GM18507 (cell line): ENCODE results near the gene DEPDC4.

ENCODE experiments used
- DNase-seq: peaks from one replicate; pipeline ENCODE4 v3.0.0; 2011; ENCODE audit warnings: low read depth; ENCODE audit not compliant: insufficient read length; ENCODE audit errors: extremely low spot score
- FAIRE-seq: peaks from 2 replicates; lab custom pipeline; 2011; peaks lifted over from hg19 to GRCh38; lab: Jason Lieb, UNC

DEPDC4 gene

DNA sequence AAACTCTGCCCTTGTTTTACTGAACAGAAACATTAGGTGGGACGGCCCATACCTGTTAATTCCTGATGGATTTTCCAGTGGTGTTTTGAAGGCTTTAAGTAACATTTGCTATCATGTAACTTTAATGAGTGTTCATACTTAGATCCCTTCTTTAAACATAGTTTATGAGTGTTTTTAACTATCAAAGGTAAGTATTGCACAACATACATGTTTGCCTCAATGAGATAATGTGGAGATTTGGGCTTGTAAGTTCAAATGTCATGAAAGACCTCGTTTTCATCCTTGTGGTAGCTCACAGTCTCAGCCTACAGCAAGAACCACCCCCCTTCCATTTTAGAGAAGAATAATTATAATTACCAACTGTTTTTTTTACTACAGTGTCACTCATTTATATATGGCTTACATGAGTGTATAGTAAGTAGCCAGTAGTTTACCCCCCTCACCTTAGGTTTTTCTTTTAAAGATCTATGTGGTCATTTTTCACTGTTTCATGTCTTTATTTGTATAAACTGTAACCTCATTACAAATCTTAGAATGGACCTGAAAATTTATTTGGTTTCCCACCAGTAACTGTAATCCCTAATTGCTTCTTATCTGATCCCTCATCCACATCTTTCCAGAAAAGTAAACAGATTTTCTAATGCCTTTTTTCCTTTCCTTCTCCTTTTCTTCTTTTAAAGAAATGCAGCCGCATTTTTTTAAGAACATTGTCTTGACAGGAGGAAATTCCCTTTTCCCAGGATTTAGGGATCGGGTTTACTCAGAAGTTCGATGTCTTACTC lies 47.4 kb downstream of the DEPDC4 start:
- no peak for DNase-seq
- FAIRE-seq = no peak

- FAIRE-seq = peak; percentile 41
- no peak for DNase-seq
These were observed 50.5 kb downstream of the DEPDC4 start for GRCh38 chr12:100216337-100216736.

DNA sequence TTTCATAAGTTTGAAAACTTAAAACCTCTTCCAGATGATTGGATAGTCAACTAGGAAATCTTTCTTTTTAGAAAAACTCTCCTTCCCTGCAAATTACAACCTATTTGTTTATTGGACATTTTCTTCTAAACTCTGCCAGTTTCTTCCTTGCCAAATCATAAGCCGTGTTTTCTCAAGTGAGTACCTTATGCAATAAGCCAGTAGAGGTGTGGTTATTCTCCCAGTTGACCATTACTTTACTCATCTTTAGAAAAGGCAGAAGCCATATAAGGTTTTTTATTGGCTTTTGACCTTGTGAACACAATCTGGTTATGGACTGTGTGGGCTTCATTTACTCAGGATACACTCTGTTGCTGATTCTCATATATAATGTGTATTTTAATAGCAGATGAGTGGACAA lies 51.7 kb downstream of the DEPDC4 start:
- no peak for FAIRE-seq
- DNase-seq = no peak

DNA sequence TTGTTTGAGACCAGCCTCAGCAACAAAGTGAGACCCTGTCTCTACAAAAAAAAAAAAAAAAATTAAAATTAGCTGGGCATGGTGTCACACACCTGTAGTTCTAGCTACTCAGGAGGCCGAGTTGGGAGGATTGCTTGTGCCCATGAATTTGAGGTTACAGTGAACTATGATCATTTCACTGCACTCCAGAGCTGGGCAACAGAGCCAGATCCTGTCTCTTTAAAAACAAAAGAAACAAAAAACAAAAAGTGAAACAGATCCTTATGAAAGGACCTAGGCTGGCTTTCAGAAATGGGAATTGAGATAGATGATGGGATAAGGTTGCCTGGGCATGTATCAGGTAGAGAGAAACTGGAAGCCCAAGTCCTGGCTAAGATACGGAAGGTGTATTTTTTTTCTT lies 52.4 kb downstream of the DEPDC4 start:
- no peak for FAIRE-seq

GRCh38 chr12:100213016-100213891 lies 53.6 kb downstream of the DEPDC4 start:
- FAIRE-seq = no peak
- DNase-seq = no peak

More for the DNA sequence above, 52.4 kb downstream of the DEPDC4 start:
- no peak for DNase-seq

- no peak for FAIRE-seq
- DNase-seq = no peak
These were observed 55.2 kb downstream of the DEPDC4 start for GRCh38 chr12:100211698-100212097.

DNA sequence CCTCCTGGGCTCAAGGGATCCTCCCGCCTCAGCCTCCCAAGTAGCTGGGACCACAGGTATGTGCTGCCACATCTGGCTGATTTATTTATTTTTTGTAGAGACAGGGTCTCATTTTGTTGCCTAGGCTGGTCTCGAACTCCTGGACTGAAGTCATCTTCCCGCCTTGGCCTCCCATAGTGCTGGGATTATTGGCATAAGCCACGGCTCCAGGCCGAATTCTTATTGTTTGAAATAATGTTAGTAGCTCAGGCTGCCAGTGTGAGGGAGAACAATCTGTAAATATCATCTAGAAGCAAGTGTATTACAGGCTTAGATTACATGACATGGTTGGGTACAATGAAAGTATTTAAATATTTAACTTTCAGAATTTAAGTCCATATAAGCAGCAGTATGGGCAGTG lies 58.0 kb downstream of the DEPDC4 start:
- no peak for FAIRE-seq
- DNase-seq = no peak

GRCh38 chr12:100207311-100207710 lies 59.6 kb downstream of the DEPDC4 start:
- FAIRE-seq = no peak
- no peak for DNase-seq

DNA sequence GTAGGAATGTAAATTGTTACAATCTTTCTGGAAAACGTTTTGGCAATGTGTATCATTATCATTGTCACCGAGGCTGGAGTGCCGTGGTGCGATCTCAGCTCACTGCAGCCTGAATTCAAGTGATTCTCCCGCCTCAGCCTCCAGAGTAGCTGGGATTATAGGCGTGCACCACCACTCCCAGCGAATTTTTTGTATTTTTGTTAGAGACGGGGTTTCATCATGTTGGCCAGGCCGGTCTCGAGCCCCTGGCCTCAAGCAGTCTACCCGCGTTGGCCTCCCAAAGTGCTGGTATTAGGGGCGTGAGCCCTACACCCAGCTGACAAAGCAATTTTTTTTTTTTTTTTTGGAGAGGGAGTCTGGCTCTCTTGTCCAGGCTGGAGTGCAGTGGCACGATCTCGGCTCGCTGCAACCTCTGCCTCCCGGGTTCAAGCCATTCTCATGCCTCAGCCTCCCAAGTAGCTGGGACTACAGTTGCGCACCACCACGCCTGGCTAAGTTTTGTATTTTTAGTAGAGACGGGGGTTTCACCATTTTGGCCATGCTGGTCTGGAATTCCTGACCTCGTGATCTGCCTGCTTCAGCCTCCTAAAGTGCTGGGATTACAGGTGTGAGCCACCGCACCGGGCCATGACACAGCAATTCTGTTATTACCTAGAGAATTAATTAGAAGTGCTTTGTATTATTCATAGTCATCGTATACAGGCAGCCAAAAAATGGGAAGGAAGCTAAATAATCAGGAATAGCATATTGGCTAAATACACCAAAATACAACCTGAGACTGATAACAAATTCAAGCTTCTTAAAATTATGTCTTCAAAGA lies 65.1 kb downstream of the DEPDC4 start:
- FAIRE-seq = no peak

DNA sequence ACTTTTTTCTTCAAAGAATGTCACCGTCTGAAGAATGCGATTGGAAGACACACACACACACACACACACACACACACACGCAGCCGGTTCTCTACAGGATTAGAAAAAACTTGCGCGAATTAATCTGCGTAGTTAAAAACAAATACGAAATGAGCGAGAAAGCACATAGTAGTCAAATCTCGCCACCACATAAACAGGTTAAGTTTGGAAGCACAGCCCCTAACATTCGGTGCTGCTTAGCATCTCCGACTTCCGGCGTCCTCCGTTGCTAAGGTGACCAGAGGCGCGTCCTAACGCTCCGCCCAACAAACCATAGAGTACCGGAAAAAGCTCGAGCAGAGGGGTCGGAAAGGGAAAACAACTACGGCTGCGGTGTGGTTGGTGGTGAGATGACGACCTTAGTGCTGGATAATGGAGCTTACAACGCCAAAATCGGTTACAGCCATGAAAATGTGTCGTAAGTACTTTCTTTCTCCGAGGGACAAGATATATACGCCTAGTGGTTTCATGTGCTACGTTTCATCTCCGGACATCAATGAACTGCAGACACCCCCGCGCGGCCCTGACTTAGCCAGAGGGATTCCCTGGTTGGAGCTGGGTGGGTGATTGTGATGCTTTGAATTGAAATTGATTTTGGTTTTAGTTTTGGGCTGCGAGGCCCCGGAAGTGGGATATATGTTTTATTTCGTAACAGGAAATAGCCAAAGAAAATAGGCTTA lies 66.3 kb downstream of the DEPDC4 start, which contains the start of gene ACTR6:
TSS of gene ACTR6 (plus strand) at position 353 of the 719 bp plus-strand sequence. CDS start at position 390, 37 bp downstream.
- DNase-seq = peak; percentile 77
- peak; percentile 94 for FAIRE-seq

More for the DNA sequence above, 65.1 kb downstream of the DEPDC4 start:
- no peak for DNase-seq

DNA sequence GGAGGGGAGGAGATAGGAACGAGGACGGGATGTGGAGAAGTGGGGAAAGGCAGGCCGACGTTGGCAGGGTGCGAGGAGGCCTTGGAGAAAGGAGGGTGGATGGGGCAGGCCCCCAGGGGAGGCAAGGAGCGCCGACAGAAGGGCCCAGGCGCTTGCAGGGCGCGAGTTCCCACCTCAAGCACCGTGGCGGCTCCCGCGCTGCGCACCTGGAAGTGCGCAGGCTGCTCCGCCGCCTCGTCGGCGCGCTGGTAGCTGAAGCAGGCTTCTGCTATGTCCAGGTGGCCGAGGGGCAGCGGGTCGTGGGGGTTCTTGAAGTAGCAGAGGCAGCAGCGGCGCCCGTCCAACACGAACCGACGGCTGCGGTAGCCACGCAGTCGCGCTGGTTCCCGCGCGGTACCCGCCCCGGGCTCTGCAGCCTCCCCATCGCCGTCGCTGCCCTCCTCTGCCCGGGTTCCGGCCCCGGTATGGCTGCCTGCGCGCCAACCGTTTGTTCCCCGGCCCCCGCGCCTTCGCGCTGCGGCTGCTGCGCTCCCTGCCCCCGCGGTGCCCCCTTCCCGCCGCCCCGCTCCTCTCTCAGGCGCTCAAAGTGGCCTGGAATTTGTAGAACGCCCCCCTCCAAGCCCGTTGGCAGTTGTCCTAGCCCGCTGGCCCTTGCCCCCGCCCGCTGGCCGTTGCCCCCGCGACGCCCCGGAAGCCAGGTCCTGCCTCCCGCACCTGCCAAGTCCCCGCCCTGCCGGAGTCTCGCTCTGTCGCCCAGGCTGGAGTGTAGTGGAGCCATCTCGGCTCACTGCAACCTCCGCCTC lies 67.3 kb downstream of the DEPDC4 start:
- DNase-seq (peak; percentile 69), FAIRE-seq (peak; percentile 73)

DNA sequence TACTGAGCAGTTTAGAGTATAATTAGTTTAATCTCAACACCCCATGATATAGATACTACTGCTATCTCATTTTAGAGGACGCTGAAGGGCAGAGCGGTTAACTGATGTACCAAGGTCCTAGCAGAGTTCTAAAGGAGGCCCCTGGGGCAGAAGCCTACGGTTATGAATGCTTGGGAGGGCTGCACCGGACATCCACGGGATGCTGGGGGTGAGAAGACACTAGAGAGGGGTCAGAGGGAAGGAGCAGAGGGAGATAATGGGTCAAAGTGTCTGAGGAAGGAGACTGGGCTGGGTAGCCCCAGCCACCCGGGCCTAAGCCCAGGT lies 67.9 kb downstream of the DEPDC4 start:
- FAIRE-seq = no peak
- no peak for DNase-seq

DNA sequence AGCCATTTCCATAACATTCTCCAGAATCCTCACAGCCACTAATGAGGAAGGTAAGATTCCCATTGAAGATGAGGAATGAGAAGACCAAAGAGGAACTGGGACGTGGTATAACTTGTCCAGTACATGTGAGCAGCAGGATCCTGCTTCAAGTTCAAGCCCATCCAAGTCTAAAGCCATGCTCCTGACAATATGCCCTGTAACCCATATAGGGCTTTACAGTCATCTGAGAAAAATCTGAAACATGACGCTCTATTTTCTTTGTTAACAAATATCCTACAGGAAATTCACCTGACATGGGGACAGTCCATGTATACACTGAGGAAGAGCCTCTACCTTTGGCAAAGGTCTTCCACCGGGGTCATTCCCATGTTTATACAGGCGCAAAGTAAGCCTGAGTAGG lies 69.4 kb downstream of the DEPDC4 start:
- FAIRE-seq = no peak

GRCh38 chr12:100193085-100193484 lies 73.8 kb downstream of the DEPDC4 start:
- FAIRE-seq (no peak), DNase-seq (no peak)

More for the DNA sequence above, 69.4 kb downstream of the DEPDC4 start:
- no peak for DNase-seq
